NOMO-1 treated with dmso at 0.1 percent for 144 hours (cell line): ENCODE measurements around the gene FLNC.

Source experiments
- DNase-seq: peaks from one replicate; lab custom pipeline; 2025; ENCODE audit not compliant: unreplicated experiment; lab: John Stamatoyannopoulos, UW

The FLNC gene

DNA sequence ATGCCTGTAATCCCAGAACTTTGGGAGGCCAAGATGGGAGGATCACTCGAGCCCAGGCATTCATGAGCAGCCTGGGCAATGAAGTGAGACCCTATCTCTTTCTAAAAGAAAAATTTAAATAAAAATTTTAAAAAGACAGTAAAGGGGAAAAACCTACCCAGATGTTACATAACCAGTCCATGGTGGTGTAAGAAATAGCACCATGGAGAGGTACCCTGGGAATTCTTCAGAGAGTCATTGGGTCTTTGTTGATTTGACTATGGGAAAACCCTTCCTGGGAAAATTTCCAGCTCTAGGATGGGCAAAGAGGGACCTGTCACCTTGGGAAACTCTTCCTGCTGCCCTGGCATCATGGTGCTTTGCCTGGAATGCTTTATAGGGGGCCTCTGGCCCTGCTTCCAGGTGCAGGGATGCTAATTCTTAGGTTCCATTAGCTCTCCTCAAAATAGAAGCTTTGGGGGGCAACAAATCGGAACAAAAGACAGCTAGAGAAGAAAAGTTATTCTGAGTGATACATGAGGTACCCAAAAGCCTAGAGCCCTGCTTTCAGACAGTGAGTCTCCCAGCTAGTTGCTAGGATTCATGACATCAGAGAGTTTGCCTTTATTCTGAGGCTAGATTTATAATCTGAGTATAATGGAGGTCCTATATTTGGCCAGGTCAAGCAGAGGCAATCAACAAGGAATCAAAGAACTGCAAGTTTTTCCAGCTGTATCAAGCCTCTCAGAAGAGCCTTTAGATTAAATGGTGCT is 28.4 kb upstream of the FLNC start:
- no peak for DNase-seq

DNA sequence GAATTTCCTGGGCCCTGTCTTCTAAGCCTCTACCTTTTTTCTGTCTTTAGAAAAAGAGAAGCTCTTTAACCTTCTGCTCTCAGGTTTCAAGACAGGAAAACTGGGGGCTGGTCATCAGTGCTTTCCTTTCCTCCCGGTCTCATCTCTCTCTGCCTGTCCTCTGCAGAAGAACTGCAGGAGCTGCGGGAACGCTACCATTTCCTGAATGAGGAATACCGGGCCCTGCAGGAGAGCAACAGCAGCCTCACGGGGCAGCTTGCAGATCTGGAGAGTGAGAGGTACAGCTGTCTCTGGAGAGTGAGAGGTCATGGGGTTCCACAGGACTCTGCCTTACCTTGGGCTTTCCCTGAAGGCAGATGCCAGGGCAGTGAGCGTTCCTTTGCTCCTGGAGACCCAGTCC is 25.7 kb upstream of the FLNC start:
- no peak for DNase-seq

DNA sequence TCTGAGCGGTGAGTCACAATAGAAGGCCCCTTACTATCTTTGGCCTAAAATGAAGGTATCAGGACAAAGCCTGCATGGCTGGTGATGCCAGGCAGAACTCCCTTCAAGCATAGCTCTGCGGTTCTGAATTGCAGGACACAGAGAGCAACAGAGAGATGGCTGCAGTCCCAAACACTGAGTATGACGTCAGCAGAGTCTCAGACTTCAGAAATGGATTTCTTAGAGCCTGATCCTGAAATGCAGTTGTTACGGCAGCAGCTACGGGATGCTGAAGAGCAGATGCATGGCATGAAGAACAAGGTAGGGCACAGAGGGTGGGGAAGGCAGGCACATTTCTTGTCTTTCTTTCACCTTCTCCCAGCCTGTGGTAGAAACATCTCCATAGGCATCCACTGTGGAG is 25.0 kb upstream of the FLNC start:
- DNase-seq, result no peak

DNA sequence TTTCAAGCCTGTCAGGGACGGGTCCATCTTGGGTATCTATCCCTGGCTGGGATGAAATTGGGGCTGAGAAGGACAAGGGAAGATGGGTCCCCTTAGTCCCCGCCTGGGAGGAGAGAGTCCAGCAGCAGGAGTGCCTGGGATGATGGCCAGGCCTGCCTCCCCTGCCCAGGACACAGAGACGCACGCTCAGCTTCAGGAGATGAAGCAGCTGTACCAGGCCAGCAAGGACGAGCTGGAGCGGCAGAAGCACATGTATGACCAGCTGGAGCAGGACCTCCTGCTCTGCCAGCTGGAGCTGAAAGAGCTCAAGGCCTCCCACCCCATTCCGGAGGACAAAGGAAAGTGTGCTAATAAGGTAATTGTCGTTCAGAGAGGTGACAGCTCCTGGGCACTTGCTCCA is 23.0 kb upstream of the FLNC start:
- no peak for DNase-seq

DNA sequence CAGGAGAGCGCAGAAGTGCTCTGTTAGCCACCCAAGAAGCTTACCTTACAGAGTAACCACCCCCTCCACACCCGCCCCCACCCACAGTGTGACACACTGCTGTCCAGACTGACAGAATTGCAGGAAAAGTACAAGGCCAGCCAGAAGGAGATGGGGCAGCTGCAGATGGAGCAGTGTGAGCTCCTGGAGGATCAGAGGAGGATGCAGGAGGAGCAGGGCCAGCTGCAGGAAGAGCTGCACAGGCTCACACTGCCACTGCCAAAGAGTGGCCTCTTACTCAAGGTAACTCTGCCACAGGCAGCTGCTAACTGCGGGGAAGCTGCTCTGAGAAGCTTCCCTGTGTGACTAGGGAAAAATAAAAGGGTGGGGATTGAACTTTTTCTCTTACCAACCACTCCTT is 20.8 kb upstream of the FLNC start:
- no peak for DNase-seq

DNA sequence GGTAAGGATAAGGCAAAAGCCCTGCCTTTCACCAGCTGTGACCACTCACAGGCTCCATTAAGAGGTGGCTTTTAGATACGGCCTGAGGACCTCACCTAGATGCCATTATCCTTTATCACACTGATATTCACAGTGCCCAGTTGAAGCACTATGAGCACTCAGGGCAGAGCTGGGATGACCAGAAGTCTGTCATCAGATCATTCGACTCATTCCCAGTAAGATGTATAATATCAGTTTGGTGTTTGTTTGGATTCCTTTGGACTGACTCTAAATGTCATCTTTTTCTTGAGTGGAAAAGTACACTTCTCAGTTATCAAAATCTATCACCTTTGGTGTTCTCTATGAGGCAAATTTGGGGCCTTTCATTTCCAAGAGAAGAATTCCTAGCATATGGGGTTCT is 19.7 kb upstream of the FLNC start:
- DNase-seq, result no peak

DNA sequence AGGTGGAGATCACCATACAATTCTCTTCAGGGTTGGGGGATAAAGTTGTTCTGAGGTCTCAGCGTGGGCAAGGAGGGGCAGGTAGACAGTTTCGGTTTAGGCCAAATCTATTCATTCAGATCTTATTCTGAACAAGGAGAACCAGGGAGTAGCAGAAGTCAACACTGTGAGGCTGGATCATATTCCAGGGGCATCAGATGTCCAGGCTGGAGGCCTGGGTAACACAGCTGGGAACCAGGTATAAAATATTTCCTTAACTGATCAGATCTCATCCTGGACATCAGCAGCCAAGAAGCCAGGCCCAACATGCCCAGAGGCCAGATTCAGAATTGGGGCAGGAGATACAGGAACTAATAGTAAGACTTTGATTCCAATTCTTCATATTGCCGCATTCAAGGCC is 19.2 kb upstream of the FLNC start:
- no peak for DNase-seq

DNA sequence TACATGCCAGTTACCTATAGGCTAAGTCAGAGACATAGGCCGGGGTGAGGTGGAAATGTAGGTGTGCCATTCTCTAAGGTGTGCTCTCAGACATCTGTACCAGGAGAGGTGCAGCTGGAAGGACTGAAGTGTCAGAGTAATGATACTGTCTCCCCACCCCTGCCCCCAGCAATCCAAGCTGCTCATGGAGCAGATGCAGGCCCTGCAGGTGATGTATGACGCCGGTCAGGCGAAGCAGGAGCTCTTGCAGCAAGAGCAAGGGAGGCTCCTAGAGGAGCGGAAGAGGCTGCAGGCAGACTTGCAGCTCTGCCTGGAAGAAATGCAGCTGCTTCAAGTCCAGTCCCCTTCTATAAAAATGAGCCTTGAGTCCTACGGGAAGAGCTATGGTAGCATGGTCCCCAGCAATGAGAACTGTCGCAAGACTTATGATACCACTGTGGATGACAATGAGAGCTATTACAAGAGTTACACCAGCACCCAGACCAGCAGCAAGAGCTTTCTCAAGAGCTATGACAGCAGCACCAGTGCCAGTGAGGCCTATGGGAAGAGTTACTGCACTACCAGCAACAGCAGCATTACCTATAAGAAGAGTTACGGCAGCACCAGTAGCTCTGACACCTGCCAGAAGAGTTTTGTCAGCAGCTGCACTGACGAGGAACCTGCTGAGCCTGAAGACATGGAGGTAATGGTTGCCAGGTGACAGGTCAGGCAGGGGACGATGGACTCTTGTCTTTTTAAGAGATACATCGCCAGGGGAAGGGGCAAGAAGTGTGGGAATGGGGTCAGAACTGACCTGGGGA is 18.4 kb upstream of the FLNC start:
- DNase-seq, result no peak

DNA sequence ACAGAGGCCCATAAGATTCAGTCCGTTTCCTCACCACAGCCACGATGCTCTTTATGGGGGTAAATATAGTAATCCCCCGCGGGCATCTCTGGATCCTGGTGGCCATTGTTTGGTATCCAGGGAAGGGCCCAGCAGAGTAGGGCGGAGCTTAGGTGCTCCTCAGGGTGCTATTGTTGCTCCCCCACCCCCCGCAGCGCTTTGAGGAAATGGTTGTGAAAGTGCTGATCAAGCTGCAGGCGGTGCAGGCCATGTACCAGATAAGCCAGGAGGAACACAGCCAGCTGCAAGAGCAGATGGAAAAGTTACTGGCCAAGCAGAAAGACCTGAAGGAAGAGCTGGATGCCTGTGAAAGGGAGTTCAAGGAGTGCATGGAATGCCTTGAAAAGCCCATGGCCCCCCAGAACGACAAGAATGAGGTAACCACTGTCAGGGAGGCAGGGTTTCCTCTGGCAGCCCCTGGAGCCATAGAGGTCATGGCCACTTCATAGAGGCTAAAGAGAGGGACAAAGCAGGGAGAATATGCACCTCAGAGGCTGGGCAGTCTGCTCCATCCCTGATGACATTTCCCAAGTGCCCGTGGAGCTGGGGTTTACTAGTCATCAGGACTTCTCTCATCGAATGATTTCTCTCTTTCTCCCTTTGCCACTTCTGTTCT is 17.6 kb upstream of the FLNC start:
- no peak for DNase-seq

DNA sequence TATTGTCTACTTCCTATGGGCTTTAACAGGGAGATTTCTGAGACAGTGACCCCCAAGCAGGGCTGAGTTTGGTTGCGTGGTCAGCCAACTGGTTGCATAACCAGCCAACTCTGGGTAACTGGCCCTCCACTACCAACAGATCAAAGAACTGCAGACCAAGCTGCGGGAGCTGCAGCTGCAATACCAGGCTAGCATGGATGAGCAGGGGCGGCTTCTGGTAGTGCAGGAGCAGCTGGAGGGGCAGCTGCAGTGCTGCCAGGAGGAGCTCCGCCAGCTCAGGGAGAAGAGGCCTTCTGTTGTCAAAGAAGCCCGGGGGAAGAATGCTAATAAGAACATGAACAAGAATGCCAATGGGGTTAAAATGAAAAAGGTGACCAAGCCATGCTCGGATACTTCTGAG is 15.7 kb upstream of the FLNC start:
- DNase-seq, result no peak

DNA sequence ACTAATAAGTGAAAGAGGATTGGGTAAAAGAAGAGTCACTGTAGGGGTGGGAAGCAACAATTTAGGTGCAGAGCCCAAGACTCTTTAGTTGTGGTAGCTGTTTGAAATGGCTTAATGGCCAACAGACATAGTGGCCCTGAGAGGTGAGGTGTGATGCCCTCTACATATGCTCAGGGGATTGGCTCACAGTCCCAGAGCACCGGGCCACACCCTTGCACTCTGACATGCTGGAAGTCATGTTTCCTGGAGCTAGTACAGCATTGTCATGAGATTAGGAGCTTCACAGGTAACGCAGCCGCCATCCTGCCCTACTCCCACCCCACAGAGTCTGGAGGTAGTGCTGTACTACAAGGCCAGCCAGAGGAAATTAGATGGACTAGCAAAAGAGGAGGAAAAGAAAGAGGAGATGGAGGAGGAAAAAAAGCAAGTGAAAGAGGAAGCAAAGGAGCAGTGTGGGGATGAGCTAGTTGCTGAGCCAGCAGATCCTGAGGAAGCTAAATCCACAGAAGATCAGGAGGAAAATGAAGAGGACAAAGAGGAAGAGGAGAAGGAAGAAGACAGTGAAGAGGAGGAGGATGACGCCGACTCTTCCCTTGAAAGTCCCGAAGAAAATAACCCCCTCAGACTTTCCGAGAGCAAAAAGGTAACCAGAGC is 14.8 kb upstream of the FLNC start:
- DNase-seq, result no peak

DNA sequence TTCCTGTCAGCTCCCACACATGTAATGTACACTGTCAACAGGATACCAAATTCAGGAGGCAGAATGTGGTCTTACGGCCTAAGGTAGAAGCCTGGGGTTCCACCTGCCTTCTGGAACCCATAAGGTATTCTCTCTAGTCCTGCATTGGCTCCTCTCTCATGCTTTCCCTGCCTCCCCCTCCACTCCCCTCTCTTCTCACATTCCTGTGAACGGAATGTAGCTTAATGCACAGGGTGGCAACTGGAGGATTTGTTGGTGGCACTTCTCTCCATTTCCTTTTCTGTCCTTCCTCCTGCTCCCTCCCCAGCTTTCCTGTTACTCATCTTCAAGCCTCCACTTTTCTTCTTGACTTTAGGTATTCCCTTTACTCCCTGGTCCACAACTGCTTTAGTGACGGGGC is 11.5 kb upstream of the FLNC start:
- no peak for DNase-seq

DNA sequence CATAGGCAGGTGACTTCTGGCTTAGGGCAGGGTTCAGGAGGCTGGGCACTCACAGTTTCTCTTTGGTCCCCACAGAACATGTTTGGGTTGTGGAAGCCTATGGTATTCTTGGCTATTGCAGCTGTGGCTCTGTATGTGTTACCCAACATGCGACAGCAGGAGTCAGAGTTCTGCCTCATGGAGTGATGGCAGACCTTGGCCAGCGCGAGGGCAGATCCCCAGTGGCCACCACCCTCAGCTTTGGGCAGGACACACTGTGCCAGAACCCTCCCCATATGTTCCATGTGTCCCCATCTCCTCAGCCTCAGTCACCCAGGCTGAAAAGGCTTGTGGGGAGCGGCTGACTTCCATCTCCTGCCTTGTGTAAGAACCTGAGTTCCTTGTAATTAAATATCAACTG is 8.5 kb upstream of the FLNC start:
- DNase-seq, result no peak

DNA sequence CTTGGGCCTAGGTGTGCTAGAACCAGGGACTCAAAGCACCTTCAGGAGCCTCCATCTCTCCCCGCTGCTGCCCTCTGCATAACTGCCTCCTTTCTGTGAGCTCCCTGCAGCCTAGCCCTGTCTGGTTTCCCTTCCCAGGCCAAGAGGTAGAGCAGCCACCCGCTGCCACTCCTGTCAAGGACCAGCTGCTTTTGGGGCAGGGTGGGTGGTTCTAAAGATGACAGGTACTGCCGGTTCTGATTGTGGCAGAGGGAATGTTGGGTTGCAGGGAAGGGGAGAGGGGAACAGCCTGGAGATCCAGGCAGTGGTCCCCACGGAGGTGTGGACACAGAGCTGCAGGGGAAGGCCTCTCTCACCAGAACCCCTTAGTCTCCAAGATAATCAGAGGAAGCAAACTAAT is 3.7 kb upstream of the FLNC start:
- no peak for DNase-seq

DNA sequence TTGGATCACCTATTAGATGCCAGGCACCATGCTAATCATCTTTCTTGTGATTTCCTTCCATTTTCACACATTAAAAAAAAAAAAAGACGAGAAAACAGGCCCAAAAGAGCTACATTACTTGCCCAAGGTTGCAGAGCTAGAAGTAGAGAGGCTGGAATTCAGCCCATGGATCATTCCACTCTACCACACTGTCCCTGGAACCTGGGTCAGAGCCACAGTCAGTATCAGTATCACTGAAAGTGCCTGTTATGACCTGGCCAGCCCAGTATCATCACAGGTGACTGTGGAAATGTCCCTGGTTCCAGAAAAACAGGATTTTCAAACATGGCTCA is 3.3 kb upstream of the FLNC start:
- DNase-seq, result no peak

DNA sequence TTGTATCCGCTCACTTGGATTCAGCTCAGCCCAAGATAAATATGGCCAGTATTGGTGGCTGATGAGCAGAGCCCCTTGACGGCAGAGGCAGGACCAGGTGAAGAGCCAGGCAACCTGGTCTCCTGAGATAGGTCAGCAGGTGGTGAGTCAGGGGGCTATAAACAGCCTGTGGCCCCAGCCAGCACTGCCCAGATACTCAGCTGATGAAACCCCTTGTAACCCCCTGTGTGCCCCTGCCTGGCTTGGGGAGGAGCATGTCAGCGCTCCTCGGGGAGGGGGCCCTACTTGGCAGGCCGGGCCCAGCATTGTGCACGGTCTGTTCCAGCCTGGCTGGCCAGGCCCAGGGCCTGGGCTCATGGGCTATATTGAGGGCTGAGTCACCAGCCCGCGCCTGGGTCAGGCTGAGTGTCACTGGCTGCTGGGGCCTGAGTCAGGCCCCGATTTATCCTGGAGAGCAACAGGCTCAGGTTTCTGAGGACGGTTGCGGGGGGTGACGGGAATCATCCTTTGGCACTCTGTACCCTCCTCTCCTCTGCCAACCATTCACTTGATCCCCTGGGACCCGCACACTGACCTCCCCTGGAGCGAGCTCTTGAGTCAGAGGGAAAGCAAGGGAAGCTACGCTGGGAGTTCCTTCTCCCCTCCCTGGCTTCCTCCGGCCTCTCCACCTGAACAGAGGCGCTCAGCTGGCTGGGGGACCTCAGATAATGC is 2.8 kb upstream of the FLNC start:
- no peak for DNase-seq

DNA sequence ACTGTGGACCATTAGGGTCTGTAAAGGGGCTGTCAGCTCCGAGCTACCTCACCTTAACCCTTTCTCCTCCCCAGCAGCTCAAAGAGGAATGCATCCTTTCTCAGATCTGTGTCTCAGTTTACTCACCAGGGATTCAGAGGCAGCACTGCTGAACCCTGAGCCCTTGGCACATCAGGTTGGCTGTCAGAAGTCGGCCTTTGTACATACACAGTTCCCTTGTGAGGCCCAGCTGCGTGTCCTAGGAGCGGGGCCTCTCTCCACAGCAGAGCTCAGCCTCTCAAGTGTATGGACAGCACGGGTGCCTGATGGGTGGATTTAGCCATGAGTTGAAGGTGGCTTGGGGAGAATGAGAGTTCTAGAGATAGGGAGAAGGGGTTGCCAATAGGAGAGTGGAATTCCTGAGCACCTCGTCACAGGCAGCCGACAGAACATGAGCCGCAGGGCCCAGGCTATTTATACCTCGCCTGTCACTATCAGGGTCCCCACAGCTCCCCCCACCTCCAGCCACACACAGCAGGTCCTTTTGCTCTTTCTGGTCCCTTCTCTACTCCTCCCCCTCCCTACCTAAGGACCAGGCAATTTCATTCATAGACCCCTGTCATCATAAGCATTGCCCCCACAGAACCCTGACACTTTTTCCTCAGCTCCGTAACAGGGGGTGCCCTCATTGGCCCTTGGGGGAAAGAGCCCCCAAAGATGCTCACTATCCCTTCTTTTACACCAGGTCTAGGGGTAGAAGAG is 2.1 kb upstream of the FLNC start:
- DNase-seq, result no peak

DNA sequence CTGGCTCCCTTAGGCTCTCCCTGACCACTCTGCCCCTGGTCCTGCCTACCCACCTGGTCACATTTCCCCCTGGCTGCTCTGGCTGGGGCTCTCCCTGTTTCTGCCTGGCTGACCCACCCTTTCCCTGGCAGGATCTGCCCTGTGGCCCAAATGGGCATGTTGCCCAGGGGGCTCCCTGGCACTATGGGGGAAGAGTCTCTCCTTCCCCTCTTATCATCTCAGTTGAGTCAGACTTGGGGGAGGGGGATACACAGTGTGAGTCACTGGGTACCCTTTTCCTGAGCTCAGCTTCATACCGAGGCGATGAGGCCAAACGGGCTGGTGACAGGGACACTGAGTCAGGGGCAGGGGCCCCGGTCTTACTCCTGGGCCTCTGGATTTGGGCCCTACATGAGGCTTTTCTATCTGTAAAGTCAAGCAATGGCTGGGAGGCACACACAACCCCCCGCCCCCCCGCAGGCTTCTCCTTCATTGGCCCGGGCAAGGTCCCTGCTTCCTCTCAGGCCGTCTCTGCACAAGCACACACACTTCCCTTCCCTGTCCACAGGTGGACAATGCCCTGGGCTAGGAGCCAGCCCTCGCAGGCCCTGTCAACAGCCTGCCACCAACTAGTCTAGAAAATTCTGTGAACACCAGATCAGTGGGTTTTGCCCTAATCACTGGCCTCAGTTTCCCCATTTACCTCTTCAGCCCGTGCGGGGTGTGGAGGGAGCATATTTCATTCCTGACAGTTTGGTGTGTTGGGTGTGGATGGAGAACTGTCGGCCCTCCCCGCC is 627 bp upstream of the FLNC start:
- DNase-seq, result no peak

DNA sequence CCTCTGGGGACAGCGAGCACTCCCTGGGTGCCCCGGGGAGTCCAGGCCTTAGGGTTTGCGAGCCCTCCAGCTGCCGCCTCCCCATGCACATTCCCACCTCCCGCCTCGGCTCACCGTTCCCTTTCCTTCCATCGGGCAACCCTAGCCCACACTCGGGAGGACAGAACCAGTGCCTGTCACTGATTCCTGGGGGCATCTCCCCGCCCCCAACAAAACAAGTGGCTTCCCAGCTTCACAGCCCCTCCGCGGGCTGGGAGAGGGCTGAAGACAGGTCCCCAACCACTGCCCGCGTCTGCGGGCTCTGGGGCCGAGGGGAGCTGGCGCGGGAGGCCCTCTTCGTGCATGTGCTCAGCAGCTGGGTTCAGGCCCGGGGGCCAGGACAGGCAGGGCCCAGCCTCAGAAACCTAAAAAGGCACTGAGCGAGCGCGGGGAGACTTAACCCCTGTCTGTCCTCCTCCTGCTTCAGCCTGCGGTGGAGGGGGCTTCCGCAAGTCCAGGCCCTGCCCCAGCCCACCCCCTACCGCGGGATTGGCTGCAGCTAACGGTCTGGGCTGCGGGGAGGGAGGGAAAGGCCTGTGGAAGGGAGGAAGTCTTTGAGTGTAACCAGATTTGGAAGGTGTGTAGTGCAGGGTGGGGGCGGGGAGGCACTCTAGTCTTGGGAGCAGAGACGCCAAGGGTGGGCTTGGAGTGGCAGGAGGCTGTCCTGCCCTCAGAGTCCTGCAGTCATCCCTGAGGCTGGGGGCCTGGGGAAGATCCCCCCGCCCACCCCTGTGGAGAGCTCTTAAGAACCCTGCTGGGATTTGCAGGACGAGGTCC is 1.2 kb downstream of the FLNC start:
- DNase-seq, result no peak
